CMK (cell line): ENCODE measurements around the gene ZNF837.
A peak's percentile ranks its signal among the peaks of the same experiment; 100 is the strongest.
"Not testable (repeated sequence)": the region's sequence is repeated elsewhere in the genome, so short reads cannot be mapped to it uniquely, and the experiment has no call there.

Source experiments
- DNase-seq: peaks from one replicate; pipeline ENCODE4 v3.0.0-alpha.2; 2010; ENCODE audit warnings: low read depth

The ZNF837 gene

GRCh38 chr19:58395979-58396627 lies 15.3 kb upstream of the ZNF837 start:
- DNase-seq, result no peak

- DNase-seq, result no peak
Observed at GRCh38 chr19:58395220-58395978, 14.6 kb upstream of the ZNF837 start, which contains the start of gene RNF225. TSS of gene RNF225 (plus strand) at chr19:58395656. CDS start at chr19:58396090, 434 bp downstream.

GRCh38 chr19:58394821-58395219 lies 14.0 kb upstream of the ZNF837 start:
- no peak for DNase-seq

GRCh38 chr19:58393725-58394033 lies 12.8 kb upstream of the ZNF837 start:
- no peak for DNase-seq

- no peak for DNase-seq
Observed at GRCh38 chr19:58392945-58393724, 12.3 kb upstream of the ZNF837 start.

GRCh38 chr19:58388175-58388526 lies 7.3 kb upstream of the ZNF837 start:
- no peak for DNase-seq

GRCh38 chr19:58387338-58388174 lies 6.7 kb upstream of the ZNF837 start:
- no peak for DNase-seq

GRCh38 chr19:58386576-58387337 lies 5.9 kb upstream of the ZNF837 start, which contains the start of gene RPS5:
TSS of gene RPS5 (plus strand) at chr19:58387269. CDS start at chr19:58388138, 869 bp downstream.
- DNase-seq, result peak; percentile 100

GRCh38 chr19:58385891-58386575 lies 5.2 kb upstream of the ZNF837 start:
- DNase-seq, result no peak

- no peak for DNase-seq
Observed at GRCh38 chr19:58385313-58385890, 4.6 kb upstream of the ZNF837 start.

GRCh38 chr19:58382997-58383603 lies 2.3 kb upstream of the ZNF837 start:
- DNase-seq, result no peak

- no peak for DNase-seq
Observed at GRCh38 chr19:58381460-58382212, 806 bp upstream of the ZNF837 start.

- DNase-seq, result no peak
Observed at GRCh38 chr19:58380037-58380661, 681 bp downstream of the ZNF837 start.

GRCh38 chr19:58379246-58379645 lies 1.6 kb downstream of the ZNF837 start:
- no peak for DNase-seq

GRCh38 chr19:58376724-58377123 lies 4.1 kb downstream of the ZNF837 start:
- DNase-seq, result not testable (repeated sequence)

- DNase-seq, result no peak
Observed at GRCh38 chr19:58374200-58374599, 6.6 kb downstream of the ZNF837 start.

- DNase-seq, result no peak
Observed at GRCh38 chr19:58372311-58373133, 8.3 kb downstream of the ZNF837 start.
